LHCN-M2 (cell line): ENCODE data around the gene RPL29. TPM values are rescaled to one million over a fixed set of nuclear protein-coding genes. Genes with fewer than 3 reads are reported as not detected.
"Not testable (repeated sequence)": the region's sequence is repeated elsewhere in the genome, so short reads cannot be mapped to it uniquely, and the experiment has no call there.

Source experiments
- DNase-seq: peaks from one replicate; pipeline ENCODE4 v3.0.0-alpha.2; 2012; ENCODE audit warnings: low read depth
- total RNA-seq: library from RNA; depleted of rRNA; stranded (reverse); fragments of >200 nt; gene quantifications from 2 replicates; pipeline ENCODE4 v1.2.3, GENCODE V29; 2014

The RPL29 gene
- total RNA-seq, 1 experiment from 2014 or later = 1,634 TPM

GRCh38 chr3:52006017-52006819 is 10.5 kb upstream of the RPL29 start:
- DNase-seq = no peak

GRCh38 chr3:52005571-52005986 is 9.9 kb upstream of the RPL29 start:
- no peak for DNase-seq

GRCh38 chr3:52004906-52005395 is 9.3 kb upstream of the RPL29 start:
- DNase-seq = no peak

- no peak for DNase-seq
Observed at GRCh38 chr3:52004163-52004787, 8.6 kb upstream of the RPL29 start.

GRCh38 chr3:52002748-52003147 is 7.1 kb upstream of the RPL29 start:
- no peak for DNase-seq

- DNase-seq = peak; percentile 50
Observed at GRCh38 chr3:52001443-52001974, 5.8 kb upstream of the RPL29 start.

- no peak for DNase-seq
Observed at GRCh38 chr3:51999846-52000245, 4.2 kb upstream of the RPL29 start.

- DNase-seq = no peak
Observed at GRCh38 chr3:51998774-51999173, 3.1 kb upstream of the RPL29 start.

- DNase-seq = peak; percentile 74
Observed at GRCh38 chr3:51997935-51998596, 2.4 kb upstream of the RPL29 start.

GRCh38 chr3:51997172-51997571 is 1.5 kb upstream of the RPL29 start:
- no peak for DNase-seq

GRCh38 chr3:51994530-51994929 is 1.2 kb downstream of the RPL29 start:
- no peak for DNase-seq

GRCh38 chr3:51993657-51994056 is 2.0 kb downstream of the RPL29 start:
- not testable (repeated sequence) for DNase-seq

- no peak for DNase-seq
Observed at GRCh38 chr3:51992017-51992682, 3.5 kb downstream of the RPL29 start.

- not testable (repeated sequence) for DNase-seq
Observed at GRCh38 chr3:51990501-51990971, 5.2 kb downstream of the RPL29 start.

GRCh38 chr3:51988286-51989146 is 7.2 kb downstream of the RPL29 start:
- no peak for DNase-seq

GRCh38 chr3:51987568-51987967 is 8.1 kb downstream of the RPL29 start:
- DNase-seq = no peak

GRCh38 chr3:51986010-51986947 is 9.4 kb downstream of the RPL29 start:
- DNase-seq = no peak

GRCh38 chr3:51985063-51985462 is 10.6 kb downstream of the RPL29 start:
- DNase-seq = no peak

GRCh38 chr3:51984269-51984647 is 11.4 kb downstream of the RPL29 start:
- no peak for DNase-seq
